ENCODE data around the gene CYP21A2. TPM values are rescaled to one million over a fixed set of nuclear protein-coding genes. Genes with fewer than 3 reads are reported as not detected.

Gene CYP21A2
- total and polyA plus RNA-seq, 2 donors (not counting 1 experiment from before 2014, with no cell fraction given) = not detected

Small RNAs within 50 kb of the gene (small RNA-seq; reads per million reads assigned to genes)
- gene RNA5SP206 (ENCODE audit: insufficient read length, low read depth, low replicate concordance) = not detected

Other genes starting within 250 kb of the CYP21A2 start
- gene VARS1, start 242.7 kb upstream of the CYP21A2 start, total RNA-seq = 47.4 and 52.3 TPM in 2 replicates
- gene VARS1, start 242.7 kb upstream of the CYP21A2 start, polyA plus RNA-seq = 54.8 and 66.8 TPM in 2 replicates
- gene LSM2, start 231.4 kb upstream of the CYP21A2 start, total RNA-seq = 45.3 and 52.4 TPM in 2 replicates
- gene LSM2, start 231.4 kb upstream of the CYP21A2 start, polyA plus RNA-seq = 37.7 and 57.4 TPM in 2 replicates
- gene HSPA1L, start 223.1 kb upstream of the CYP21A2 start, total RNA-seq = 2.0 and 2.4 TPM in 2 replicates
- gene HSPA1L, start 223.1 kb upstream of the CYP21A2 start, polyA plus RNA-seq = 0.49 and 0.81 TPM in 2 replicates
- gene HSPA1A, start 222.9 kb upstream of the CYP21A2 start, total RNA-seq = 58.8 and 61.2 TPM in 2 replicates
- 63.3 and 129 TPM in 2 replicates for gene HSPA1A, start 222.9 kb upstream of the CYP21A2 start, polyA plus RNA-seq
- 79.2 and 89.9 TPM in 2 replicates for gene HSPA1B, start 210.7 kb upstream of the CYP21A2 start, total RNA-seq
- gene HSPA1B, start 210.7 kb upstream of the CYP21A2 start, polyA plus RNA-seq = 86.8 and 145 TPM in 2 replicates
- 25.3 and 26.0 TPM in 2 replicates for gene NEU1, start 175.6 kb upstream of the CYP21A2 start, total RNA-seq
- gene NEU1, start 175.6 kb upstream of the CYP21A2 start, polyA plus RNA-seq = 35.1 and 47.2 TPM in 2 replicates
- gene SLC44A4, start 159.4 kb upstream of the CYP21A2 start, total RNA-seq = not detected in 2 replicates
- not detected in 2 replicates for gene SLC44A4, start 159.4 kb upstream of the CYP21A2 start, polyA plus RNA-seq
- 86.1 and 87.4 TPM in 2 replicates for gene EHMT2, start 140.7 kb upstream of the CYP21A2 start, total RNA-seq
- 96.4 and 108 TPM in 2 replicates for gene EHMT2, start 140.7 kb upstream of the CYP21A2 start, polyA plus RNA-seq
- 8.1 and 8.9 TPM in 2 replicates for gene ZBTB12, start 136.3 kb upstream of the CYP21A2 start, total RNA-seq
- 1.2 and 1.4 TPM in 2 replicates for gene ZBTB12, start 136.3 kb upstream of the CYP21A2 start, polyA plus RNA-seq
- 1.3 and 3.4 TPM in 2 replicates for gene C2, start 110.7 kb upstream of the CYP21A2 start, total RNA-seq
- gene C2, start 110.7 kb upstream of the CYP21A2 start, polyA plus RNA-seq = 0.23 and 0.28 TPM in 2 replicates
- gene CFB, start 92.3 kb upstream of the CYP21A2 start, total RNA-seq = not detected in 2 replicates
- 0.09 TPM in 1 of 2 replicates, not detected in the other for gene CFB, start 92.3 kb upstream of the CYP21A2 start, polyA plus RNA-seq
- gene NELFE, start 79.4 kb upstream of the CYP21A2 start, total RNA-seq = 48.6 and 53.7 TPM in 2 replicates
- 39.0 and 40.0 TPM in 2 replicates for gene NELFE, start 79.4 kb upstream of the CYP21A2 start, polyA plus RNA-seq
- gene SKIC2, start 79.2 kb upstream of the CYP21A2 start, total RNA-seq = 119 and 122 TPM in 2 replicates
- 93.1 and 114 TPM in 2 replicates for gene SKIC2, start 79.2 kb upstream of the CYP21A2 start, polyA plus RNA-seq
- gene DXO, start 66.3 kb upstream of the CYP21A2 start, total RNA-seq = 33.9 and 36.1 TPM in 2 replicates
- 139 and 150 TPM in 2 replicates for gene DXO, start 66.3 kb upstream of the CYP21A2 start, polyA plus RNA-seq
- gene C4A, start 56.4 kb upstream of the CYP21A2 start, total RNA-seq = 10.5 and 11.1 TPM in 2 replicates
- 9.0 and 9.9 TPM in 2 replicates for gene C4A, start 56.4 kb upstream of the CYP21A2 start, polyA plus RNA-seq
- gene C4B, start 23.6 kb upstream of the CYP21A2 start, total RNA-seq = 3.8 and 7.4 TPM in 2 replicates
- 4.7 and 9.0 TPM in 2 replicates for gene C4B, start 23.6 kb upstream of the CYP21A2 start, polyA plus RNA-seq
- gene TNXB, start 70.9 kb downstream of the CYP21A2 start, total RNA-seq = 19.0 and 22.7 TPM in 2 replicates
- 1.4 and 4.0 TPM in 2 replicates for gene TNXB, start 70.9 kb downstream of the CYP21A2 start, polyA plus RNA-seq
- gene ATF6B, start 89.8 kb downstream of the CYP21A2 start, total RNA-seq = 201 and 206 TPM in 2 replicates
- gene ATF6B, start 89.8 kb downstream of the CYP21A2 start, polyA plus RNA-seq = 137 and 180 TPM in 2 replicates
- 4.6 and 4.7 TPM in 2 replicates for gene FKBPL, start 91.9 kb downstream of the CYP21A2 start, total RNA-seq
- 3.1 and 4.1 TPM in 2 replicates for gene FKBPL, start 91.9 kb downstream of the CYP21A2 start, polyA plus RNA-seq
- gene PRRT1, start 113.5 kb downstream of the CYP21A2 start, total RNA-seq = not detected in 2 replicates
- gene PRRT1, start 113.5 kb downstream of the CYP21A2 start, polyA plus RNA-seq = 0.19 TPM in 1 of 2 replicates, not detected in the other
- 2.7 and 4.2 TPM in 2 replicates for gene PPT2, start 115.7 kb downstream of the CYP21A2 start, total RNA-seq
- 1.2 and 1.6 TPM in 2 replicates for gene PPT2, start 115.7 kb downstream of the CYP21A2 start, polyA plus RNA-seq
- gene EGFL8, start 126.2 kb downstream of the CYP21A2 start, total RNA-seq = 3.9 and 4.5 TPM in 2 replicates
- gene EGFL8, start 126.2 kb downstream of the CYP21A2 start, polyA plus RNA-seq = 0.91 and 2.7 TPM in 2 replicates
- gene AGPAT1, start 137.7 kb downstream of the CYP21A2 start, total RNA-seq = 27.4 and 29.8 TPM in 2 replicates
- gene AGPAT1, start 137.7 kb downstream of the CYP21A2 start, polyA plus RNA-seq = 27.2 and 37.1 TPM in 2 replicates
- 39.0 and 40.7 TPM in 2 replicates for gene RNF5, start 140.0 kb downstream of the CYP21A2 start, total RNA-seq
- 25.0 and 25.5 TPM in 2 replicates for gene RNF5, start 140.0 kb downstream of the CYP21A2 start, polyA plus RNA-seq
- gene AGER, start 145.8 kb downstream of the CYP21A2 start, total RNA-seq = 36.4 and 38.8 TPM in 2 replicates
- gene AGER, start 145.8 kb downstream of the CYP21A2 start, polyA plus RNA-seq = 29.9 and 31.6 TPM in 2 replicates
- 180 and 188 TPM in 2 replicates for gene PBX2, start 151.8 kb downstream of the CYP21A2 start, total RNA-seq
- 128 TPM in 2 replicates for gene PBX2, start 151.8 kb downstream of the CYP21A2 start, polyA plus RNA-seq
- 184 and 194 TPM in 2 replicates for gene GPSM3, start 154.2 kb downstream of the CYP21A2 start, total RNA-seq
- gene GPSM3, start 154.2 kb downstream of the CYP21A2 start, polyA plus RNA-seq = 254 and 299 TPM in 2 replicates
- gene NOTCH4, start 185.7 kb downstream of the CYP21A2 start, total RNA-seq = 10.2 and 10.3 TPM in 2 replicates
- gene NOTCH4, start 185.7 kb downstream of the CYP21A2 start, polyA plus RNA-seq = 6.3 and 11.5 TPM in 2 replicates

Data from B cell (primary cell).